ENCODE measurements around the gene TES.
"Not testable (repeated sequence)": the region's sequence is repeated elsewhere in the genome, so short reads cannot be mapped to it uniquely, and the experiment has no call there.

The TES gene

DNA sequence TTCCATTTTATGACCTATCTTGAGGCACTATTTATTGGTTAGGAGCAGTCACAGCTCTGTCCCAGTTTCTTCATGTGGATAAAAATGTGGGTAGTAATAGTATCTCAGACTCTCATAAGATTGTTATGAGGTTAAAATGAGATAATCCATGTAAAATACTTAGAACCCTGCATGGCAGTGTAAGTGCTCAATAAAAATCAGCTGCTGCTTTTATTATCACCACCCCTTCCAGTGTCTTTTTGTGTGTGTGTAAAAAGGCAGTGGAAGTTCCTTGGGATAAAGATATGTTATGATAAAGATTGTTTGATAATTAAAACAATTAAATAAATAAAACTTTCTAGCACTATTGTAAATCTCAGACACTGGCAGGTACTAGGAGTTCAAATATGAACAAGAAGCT lies 15.5 kb downstream of the TES start:
- no peak for DNase-seq

DNA sequence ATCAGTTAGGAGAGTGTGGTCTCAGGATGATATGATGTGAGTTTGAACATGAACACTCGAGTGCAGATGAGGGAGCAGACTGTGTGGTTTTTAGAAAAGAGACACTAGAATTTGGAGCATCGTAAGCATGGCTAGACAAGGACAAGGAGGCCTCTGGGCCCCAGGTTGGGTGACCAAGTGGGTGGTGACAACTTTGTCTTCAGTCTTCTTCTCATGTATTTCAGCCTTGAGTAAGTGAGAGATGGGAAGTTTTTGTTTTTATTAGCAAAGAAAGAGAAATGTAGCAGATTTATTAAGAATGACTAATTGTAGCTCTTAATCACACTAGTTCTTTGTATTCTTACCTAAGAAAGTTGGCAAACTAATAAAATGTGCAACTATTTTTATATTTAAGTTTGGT lies 16.3 kb downstream of the TES start:
- no peak for DNase-seq

DNA sequence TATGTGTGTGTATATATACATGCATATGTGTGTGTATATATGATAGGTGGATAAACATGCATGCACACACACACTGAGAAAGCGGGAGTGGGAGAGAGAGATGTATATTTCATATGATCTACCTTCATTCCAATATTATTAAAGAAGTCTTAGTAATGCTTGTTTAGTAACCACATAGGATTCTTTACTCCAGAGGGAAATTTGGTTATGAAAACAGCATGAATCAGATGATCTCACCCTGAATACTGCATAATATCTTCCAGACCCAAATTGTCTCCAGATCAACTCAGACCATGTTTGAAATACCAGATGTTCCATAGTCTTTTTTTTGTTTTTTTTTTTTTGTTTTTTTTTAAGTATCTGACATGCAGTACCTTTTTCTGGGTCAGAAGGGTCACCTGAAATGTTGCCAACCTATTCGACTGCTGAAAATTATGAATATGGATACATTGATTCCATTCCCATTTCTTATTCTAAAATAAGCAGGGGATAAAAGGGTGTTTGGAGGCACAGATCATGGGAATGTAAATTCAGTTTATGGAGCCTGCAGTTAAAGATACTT lies 17.4 kb downstream of the TES start:
- DNase-seq = no peak

DNA sequence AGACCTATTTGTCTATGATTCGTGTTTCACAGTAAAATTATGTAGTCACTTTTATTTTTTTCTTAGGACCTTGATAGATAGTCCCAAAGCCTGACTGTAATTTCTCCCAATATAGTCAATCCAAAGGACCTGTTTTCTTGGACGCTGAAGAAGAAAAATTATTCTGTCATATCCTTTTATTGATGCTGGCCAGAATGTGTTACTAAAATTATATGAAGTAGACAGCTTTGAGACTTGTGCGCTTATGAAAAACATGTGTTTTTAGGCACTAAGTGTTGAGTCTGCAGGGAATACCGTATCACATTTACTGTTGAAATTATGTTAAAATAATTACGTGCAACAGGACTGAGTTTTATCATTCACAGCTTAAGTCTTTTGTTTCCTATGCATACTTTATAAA lies 17.9 kb downstream of the TES start:
- DNase-seq = no peak

DNA sequence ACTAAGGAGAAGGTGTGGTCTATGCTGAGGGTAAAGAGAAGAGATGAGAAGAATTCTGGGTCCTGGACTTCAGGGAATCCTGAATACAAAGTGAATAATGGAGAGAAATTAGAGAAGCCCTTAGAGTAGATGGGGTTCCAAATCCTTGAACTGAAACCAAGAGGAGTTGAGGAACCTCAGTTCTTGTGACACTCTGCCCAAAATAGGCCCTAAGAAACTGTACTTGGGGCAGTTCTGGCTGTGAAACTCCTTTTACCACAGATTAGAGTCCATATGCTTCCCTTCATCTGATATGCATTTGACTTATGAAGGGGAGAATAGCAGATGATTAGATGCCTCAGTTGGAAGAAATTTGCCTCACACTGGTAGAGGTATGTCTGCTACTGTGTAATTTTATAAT lies 19.0 kb downstream of the TES start:
- no peak for DNase-seq

DNA sequence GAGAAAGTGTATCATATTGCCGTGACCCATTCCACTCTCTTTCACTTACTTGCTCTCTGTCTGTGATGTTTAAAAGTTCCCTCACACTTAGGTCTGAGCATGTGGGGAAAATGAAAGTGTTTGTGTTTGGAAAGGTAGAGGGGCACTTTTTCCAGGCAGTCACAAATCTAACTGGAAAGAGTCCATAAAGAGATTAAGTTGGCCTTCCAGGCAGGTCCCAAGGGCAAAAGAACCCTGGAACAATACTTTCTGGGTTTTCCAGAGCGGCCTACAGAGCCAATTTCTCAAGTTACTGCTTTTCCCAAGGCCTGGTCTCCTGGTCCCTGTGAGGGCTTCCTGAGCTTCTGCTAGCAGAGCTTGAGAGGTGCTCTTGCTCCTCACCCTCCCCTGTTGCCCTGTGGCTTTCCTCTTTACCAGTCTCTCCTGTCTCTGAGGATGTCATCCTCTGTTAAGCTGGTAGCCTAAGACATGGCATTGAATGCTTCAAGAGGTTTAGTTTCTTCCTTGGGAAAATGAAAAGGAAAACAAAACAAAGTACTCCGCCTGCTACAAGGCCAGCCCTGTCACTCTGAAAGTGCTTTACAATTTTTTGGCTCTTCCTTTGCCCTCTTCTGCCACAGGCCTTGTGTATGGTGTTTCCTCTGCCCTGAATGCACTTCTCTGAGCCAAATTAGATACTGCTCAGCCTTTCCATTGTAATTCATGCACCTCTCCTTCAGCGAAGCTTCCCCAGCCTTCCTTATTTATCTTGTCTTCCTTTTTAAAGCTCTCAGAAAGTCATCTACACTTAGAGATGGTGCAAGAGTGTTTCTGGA lies 20.1 kb downstream of the TES start:
- DNase-seq = no peak

DNA sequence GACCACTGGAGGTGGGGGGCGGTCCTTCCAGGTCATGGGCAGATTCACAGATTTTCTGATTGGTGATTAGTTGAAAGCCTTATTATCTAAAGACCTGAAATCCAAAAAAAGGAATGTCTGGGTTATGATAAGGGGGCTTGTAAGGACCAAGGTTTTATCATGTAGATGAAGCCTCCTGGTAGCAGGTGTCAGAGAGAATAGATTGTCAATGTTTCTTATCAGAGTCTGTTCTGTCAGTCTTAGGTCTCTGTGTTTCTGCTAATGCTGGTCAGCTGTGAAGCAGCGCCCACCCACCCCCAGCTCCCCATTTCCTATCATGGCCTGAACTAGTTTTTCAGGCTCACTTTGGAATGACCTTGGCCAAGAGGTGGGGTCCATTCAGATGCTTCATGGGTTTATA lies 21.2 kb downstream of the TES start:
- no peak for DNase-seq

DNA sequence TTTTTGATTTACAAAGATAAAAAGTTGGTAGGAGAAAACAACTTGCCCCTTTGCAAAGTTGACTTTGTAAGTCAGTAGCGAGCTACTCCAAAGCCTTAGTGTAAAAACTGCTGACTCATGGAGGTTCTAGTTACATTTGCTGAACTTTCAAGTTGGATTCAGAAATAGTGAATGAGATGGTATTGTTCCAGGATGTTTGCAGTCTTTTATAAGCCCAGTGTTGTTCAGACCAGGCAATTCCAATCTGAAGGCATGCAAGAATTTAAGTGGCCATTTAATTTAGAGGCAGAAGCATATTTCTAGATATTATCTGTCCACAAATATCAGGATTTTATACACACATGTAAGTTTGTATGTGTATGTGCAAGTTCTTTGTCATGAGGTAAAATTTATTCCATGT lies 21.6 kb downstream of the TES start:
- DNase-seq = no peak

DNA sequence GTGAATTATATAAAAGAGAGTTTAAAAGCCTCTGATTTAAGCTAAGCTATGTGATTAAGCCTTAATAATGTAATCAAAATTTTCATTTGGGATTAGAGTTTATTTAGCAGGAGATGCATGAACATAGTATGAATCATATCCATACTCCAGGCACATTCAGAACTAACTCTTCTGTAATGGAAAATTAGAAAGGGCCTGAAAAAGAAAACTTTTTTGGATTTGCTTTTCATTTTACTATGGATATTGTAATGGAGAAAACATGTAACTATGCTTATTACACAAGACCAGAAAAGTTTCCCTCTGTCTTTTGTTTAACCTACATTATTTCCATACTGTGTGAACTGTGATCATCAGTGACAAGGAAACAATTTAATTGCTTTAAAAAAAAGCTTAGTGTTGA lies 22.0 kb downstream of the TES start:
- DNase-seq = no peak

DNA sequence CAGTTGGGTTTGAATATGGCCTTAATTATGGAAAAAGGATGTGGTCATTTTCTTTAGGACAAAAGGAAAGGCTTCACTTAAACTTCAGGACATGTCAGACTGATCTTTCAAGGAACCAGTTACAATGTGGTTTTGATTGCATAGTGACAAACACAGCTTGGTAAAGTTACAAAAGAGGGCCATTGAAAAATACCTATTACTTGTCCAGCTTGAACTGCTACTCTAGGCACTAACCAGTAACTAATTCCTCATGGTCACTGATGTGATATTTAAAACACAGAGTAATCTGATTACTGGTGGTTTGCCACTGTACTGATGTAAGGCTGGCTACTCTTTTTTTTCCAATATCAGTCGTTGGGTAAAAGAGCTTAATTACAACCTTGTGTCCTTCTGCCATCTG lies 22.6 kb downstream of the TES start:
- no peak for DNase-seq

DNA sequence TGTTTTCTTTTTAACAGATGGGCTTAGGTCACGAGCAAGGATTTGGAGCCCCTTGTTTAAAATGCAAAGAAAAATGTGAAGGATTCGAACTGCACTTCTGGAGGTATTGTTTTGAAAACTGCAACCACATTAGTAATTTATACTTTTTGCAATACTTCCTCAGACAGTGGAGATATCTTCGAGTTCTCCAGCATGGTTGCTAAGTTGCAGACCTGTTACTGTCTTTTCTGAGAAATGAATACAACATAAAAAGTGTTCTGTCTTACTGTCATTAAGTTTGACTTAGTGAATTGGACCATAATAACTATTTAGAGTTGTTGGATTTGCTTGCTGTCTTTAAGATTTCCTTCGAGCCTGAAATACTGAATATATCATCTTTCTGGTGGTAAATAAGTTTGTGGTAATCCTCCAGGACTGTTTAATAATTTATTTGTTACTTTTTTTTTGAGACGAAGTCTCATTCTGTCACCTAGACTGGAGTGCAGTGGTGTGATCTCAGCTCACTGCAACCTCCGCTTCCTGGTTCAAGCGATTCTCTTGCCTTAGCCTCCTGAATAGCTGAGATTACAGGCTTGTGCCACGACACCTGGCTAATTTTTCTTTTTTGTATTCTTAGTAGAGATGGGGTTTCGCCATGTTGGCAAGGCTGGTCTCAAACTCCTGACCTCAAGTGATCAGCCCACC lies 24.3 kb downstream of the TES start:
- no peak for DNase-seq

DNA sequence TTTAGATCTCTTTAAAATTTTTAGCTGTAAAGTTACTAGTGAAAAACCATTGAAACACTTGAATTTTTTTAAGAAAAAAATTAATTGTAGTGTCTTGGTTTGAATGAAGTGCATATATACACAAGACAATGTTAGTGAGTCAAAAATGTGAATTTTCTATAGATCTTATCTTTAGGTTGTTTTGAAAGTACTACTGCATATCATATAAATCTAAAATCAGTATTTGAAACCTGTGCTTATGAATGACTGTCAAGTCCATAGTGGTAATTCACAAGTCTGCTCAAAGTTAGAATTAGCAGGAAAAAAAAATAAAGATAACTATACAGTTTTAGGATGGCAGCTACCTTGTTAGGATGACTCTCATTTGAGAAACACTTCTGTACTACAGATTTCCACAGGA lies 25.0 kb downstream of the TES start:
- DNase-seq = no peak

DNA sequence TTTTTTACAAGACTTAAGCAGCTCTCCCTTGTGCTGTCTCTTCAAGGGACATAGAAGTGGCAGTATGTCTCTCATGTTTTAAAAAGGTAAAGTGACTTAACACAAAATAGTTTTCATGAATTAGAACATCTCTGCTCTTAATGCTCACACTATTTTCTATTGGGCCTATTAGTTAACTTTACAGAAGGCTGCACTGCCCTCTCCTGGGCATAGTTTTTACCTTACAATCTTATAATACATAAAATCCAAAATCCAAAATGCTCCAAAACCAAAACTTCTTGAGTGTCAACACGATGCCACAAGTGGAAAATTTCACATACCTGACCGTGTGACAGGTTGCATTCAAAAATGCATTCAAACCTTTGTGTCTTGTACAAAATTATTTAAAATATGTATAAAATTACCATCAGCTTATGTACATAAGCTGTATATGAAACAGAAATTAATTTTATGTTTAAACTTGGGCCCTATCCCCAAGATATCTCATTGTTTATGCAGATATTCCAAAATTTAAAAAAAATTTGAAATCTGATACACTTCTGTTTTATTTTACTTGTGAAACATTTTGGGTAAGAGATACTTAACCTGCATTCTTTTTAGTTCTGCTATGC lies 25.8 kb downstream of the TES start:
- peak; percentile 44 for DNase-seq

DNA sequence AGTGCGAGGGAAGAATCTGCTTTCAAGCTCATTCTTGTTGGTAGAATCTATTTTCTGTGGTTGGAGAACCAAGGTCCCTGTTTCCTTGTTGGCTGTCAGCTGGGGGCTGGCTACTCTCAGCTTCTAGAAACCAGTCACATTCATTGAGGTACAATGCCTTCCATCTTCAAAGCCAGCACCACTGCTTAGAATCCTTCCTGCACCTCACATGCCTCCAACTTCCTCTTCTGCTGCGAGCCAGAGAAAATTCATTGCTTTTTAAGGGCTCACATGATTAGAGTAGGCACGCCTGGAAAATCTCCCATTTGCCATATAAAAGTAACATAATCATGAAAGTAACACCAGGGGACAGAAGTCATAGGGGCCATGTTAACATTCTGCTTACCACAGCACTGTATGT lies 28.7 kb downstream of the TES start:
- DNase-seq = no peak

DNA sequence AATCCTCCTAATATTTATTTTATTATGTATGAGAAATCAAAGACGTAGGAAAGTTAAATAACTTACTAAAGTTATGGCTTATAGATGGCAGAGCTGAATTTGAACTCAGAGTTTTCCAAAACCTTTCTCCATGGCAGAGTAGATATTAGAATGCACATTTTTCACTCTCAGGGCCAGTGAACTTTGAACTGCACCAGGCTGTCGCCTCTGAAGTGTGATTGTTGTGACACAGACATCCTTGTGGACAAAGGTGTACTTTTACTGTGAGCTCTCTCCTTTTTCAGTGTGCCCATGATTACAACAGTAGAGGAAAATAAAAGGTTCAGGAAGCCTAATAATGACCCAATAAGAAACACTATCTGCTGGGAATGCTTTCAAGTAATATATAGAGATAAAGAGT lies 29.1 kb downstream of the TES start:
- no peak for DNase-seq

DNA sequence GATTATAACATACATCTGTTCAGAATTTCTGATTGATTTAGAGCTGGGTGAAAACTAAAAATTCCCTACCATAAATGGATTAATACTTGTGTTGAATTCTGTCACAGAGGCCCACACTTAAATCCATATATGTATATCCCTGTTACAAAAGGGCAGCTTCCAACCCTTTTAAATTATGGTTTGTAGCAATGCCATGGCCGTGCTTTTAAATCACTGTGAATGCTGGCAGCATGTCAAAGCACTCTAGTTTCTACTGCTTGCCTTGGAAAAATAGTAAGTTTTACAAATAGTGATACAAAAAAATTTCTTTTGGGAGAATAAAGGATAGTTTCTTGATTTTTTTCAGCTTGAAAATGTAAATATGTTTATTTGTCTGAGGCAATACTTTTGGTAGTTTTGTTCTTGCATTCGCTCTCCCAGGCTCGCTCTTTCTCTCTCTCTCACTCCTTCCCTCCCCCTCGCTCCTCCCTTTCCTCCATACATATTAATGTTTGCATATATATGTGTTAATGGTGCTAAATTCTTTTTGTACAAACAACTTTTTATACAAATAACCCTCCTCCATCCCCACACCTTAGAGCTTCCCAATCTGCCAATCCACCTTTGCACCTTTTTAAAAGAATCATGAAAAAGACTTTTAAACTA lies 29.8 kb downstream of the TES start:
- DNase-seq = no peak

DNA sequence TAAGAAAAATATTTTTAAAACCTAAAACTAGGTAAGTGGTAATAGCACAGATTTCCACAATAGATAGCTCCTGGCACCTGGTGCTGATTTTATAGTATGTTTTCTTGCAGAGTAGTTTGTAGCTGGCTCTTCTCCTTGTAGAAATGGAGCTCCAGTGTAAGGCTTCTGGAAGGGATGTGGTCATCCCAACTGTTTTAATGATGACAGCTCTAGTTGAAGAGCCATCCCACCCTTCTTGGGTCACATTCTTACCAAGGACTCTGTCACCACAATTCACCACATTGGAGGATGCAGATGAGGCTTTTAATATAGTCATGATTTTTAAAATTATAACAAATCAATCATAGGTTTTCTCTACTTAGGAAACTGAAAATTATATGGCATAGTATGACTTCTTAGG lies 31.0 kb downstream of the TES start:
- DNase-seq = no peak

DNA sequence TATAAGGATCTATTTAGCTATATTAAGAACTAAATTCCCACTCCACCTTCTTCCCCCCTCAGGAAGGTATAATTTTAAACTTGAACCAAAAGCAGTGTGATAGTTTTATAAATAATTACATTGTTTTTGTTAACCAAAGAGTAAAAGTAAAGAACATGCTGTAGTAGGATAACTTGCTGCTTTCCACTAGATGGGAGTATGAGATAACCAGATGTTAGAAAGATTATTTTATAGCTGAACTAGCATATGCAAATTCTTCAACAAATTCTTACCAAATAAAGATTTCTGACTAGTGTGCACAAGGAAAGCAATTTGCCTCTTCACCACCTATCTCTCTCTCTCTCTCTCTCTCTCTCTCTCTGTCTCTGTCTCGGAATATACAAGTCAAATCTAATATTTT lies 31.8 kb downstream of the TES start:
- DNase-seq = no peak

DNA sequence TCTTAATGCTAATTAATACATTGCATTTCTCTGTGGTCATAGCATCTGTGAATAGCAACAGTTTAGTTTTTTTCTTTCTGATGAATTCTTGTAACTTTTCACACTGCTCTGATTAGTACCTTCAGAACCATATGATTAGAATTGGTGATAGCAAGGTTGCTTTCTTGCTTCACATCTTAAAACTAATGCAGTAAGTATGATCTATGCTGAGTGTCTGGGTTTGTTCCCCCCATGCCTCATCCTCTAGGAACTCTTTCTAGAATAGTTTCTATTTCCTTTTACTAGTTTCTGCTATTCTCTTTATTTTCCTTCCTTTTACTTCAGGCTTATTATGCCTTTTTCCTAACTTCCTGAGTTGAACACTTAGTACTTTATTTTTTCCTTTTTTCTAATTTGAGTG lies 32.4 kb downstream of the TES start:
- no peak for DNase-seq

DNA sequence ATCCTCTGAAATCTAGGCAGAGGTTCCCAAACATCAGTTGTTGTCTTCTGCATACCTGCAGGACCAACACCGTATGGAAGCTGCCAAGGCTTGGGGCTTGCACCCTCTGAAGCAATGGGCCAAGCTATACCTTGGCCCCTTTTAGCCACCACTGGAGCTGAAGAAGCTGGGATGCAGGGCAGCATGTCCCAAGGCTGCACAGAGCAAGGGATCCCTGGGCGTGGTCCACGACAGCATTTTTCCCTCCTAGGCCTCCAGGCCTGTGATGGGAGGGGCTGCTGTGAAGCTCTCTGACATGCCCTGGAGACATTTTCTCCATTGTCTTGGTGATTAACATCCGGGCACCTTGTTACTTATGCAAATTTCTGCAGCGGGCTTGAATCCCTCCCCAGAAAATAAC lies 34.5 kb downstream of the TES start:
- DNase-seq = not testable (repeated sequence)

DNA sequence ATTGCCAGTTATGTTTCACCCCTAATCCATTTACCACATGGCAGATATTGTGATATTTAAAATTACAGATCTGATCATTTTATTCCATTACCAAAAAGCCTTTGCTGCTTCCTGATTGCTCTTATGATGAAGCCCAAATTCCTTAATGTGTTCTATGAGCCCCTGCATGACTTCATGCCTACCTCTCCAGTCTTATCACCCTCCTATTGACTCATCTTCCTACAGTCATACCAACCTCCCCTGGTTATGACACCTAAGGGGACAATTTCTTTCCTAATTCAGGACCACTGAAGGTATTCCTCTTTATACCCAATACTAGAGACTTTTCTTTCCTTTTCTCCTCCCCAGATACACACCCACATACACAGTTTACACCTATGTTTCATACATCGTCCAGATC lies 36.0 kb downstream of the TES start:
- no peak for DNase-seq

DNA sequence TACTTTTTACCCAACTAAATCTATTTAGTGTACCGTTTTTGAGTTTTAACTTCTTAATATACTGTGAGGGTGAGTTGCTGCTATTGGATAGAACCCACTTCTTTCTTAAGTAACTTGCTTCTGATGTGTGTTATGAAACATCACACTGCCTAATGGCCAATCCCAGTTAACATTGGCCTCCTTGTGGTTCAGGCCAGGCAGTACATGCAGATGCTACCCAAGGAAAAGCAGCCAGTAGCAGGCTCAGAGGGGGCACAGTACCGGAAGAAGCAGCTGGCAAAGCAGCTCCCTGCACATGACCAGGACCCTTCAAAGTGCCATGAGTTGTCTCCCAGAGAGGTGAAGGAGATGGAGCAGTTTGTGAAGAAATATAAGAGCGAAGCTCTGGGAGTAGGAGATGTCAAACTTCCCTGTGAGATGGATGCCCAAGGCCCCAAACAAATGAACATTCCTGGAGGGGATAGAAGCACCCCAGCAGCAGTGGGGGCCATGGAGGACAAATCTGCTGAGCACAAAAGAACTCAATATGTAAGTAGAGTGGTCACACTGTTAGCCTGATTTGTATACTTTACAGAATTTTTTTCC lies 39.7 kb downstream of the TES start:
- no peak for DNase-seq

DNA sequence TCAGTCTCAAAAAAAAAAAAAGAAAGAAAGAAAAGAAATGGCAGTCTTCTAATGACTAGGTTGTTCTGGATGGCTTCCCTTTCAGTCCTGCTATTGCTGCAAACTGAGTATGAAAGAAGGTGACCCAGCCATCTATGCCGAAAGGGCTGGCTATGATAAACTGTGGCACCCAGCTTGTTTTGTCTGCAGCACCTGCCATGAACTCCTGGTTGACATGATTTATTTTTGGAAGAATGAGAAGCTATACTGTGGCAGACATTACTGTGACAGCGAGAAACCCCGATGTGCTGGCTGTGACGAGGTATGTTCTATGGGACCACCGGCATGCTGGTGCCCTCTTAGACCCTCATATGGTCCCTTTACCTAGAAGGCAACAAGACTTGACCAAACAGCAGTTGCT lies 41.3 kb downstream of the TES start:
- DNase-seq = no peak
